Endothelial cell of umbilical vein (primary cell): ENCODE measurements around the gene CDIPT. TPM values are rescaled to one million over a fixed set of nuclear protein-coding genes. Genes with fewer than 3 reads are reported as not detected.

Experiments used
- BruUV-seq: library from RNA; stranded (reverse); fragments of 400-500 nt; replicated peaks from 2 replicates; lab custom pipeline; 2021; lab: Mats Ljungman, UMichigan
- CTCF ChIA-PET: fragments of 300-600, 350-600 bp; sonication (Branson Sonifier 250); formaldehyde crosslinking; loops from one replicate; lab custom pipeline; 2021; ENCODE audit warnings: antibody characterized with exemption, inconsistent platforms; lab: Charles Lee
- POLR2A ChIA-PET: fragments of 300-600, 350-600 bp; sonication (Branson Sonifier 250); formaldehyde crosslinking; loops from one replicate; lab custom pipeline; 2021; ENCODE audit warnings: antibody characterized with exemption, inconsistent platforms; lab: Charles Lee
- DNase-seq: peaks from one replicate; pipeline ENCODE4 v3.0.0-alpha.2; 2011; ENCODE audit warnings: low read depth, low spot score
- FAIRE-seq: peaks from 2 replicates; lab custom pipeline; 2011; peaks lifted over from hg19 to GRCh38; lab: Jason Lieb, UNC
- H2AFZ ChIP-seq: 2 replicates; pipeline ENCODE4 v1.6.0; 2012; ENCODE audit warnings: low read depth, low read length, control low read depth, inconsistent platforms
- H3K27ac ChIP-seq: 2 replicates; pipeline ENCODE4 v1.5.1; 2011; ENCODE audit warnings: low read depth, mild to moderate bottlenecking, control low read depth, low read length, moderate library complexity; ENCODE audit not compliant: insufficient read depth
- H3K27me3 ChIP-seq, 2 experiments: 2 replicates each; pipeline versions ENCODE4 v1.6.0 to v1.6.1; 2011; ENCODE audit warnings: low read length in 2 of 2, mixed read lengths in 1 of 2; ENCODE audit not compliant: control insufficient read depth in 2 of 2, insufficient read depth in 2 of 2
- H3K36me3 ChIP-seq, 2 experiments: 2 replicates in 1 of 2; 3 replicates in 1 of 2; pipeline ENCODE4 v1.5.1; 2011; ENCODE audit warnings: low read length in 2 of 2, mild to moderate bottlenecking in 1 of 2, moderate library complexity in 1 of 2; ENCODE audit not compliant: control insufficient read depth in 2 of 2, insufficient read depth in 2 of 2; ENCODE audit errors: extremely low read depth in 1 of 2
- H3K4me1 ChIP-seq: 3 replicates; pipeline ENCODE4 v1.5.1; 2011; ENCODE audit warnings: mild to moderate bottlenecking, low read length; ENCODE audit not compliant: control insufficient read depth, insufficient read depth; ENCODE audit errors: extremely low read depth
- H3K4me2 ChIP-seq: 2 replicates; pipeline ENCODE4 v1.6.1; 2011; ENCODE audit warnings: low read length, control low read depth, mixed read lengths; ENCODE audit not compliant: insufficient read depth
- H3K4me3 ChIP-seq, 3 experiments: fragments of 200-600 bp in 1 of 3; sonication (generic), shearing (Covaris generic) in 1 of 3; replicated peaks in 1 of 3; 2 replicates each; pipeline ENCODE4 v1.5.1; 2011 to 2016; ENCODE audit warnings: control low read depth in 3 of 3, low read length in 3 of 3, mild to moderate bottlenecking in 2 of 3, inconsistent platforms in 1 of 3, low read depth in 1 of 3, moderate library complexity in 1 of 3; ENCODE audit not compliant: insufficient read depth in 1 of 3
- H3K79me2 ChIP-seq: 2 replicates; pipeline ENCODE4 v1.6.0; 2012; ENCODE audit warnings: low read length, inconsistent platforms; ENCODE audit not compliant: control insufficient read depth, insufficient read depth
- H3K9ac ChIP-seq: replicated peaks from 2 replicates; pipeline ENCODE3; 2011; ENCODE audit warnings: low read length, control low read depth; ENCODE audit not compliant: insufficient read depth; ENCODE audit errors: extremely low read depth
- H3K9me1 ChIP-seq: replicated peaks from 3 replicates; pipeline ENCODE4 v1.6.0; 2011; ENCODE audit warnings: mild to moderate bottlenecking, low read length; ENCODE audit not compliant: control insufficient read depth, insufficient read depth; ENCODE audit errors: extremely low read depth
- H3K9me3 ChIP-seq: replicated peaks from 2 replicates; pipeline ENCODE4 v1.5.1; 2012; ENCODE audit warnings: low read length, inconsistent platforms; ENCODE audit not compliant: control insufficient read depth, insufficient read depth
- H4K20me1 ChIP-seq: replicated peaks from 2 replicates; pipeline ENCODE3; 2011; ENCODE audit warnings: mild to moderate bottlenecking, low read length; ENCODE audit not compliant: control insufficient read depth, insufficient read depth; ENCODE audit errors: extremely low read depth
- CTCF ChIP-seq, 2 donors: IDR thresholded peaks; 1 replicate in 1 of 2; 2 replicates in 1 of 2; pipeline ENCODE4 v1.5.1; 2011; ENCODE audit warnings: low read length in 2 of 2, mild to moderate bottlenecking in 2 of 2, moderate library complexity in 2 of 2, control low read depth in 1 of 2, inconsistent platforms in 1 of 2, low read depth in 1 of 2; ENCODE audit not compliant: insufficient read depth in 1 of 2; ENCODE audit errors: extremely low read depth in 1 of 2
- EZH2 ChIP-seq: IDR thresholded peaks from 2 replicates; pipeline ENCODE4 v1.6.1; 2012; ENCODE audit warnings: borderline replicate concordance, low read depth, mild to moderate bottlenecking, moderate library complexity, low read length, inconsistent platforms; ENCODE audit not compliant: severe bottlenecking
- FOS ChIP-seq: IDR thresholded peaks from 2 replicates; pipeline ENCODE4 v1.6.1; 2011; ENCODE audit warnings: mild to moderate bottlenecking, low read length, moderate library complexity, borderline replicate concordance; ENCODE audit not compliant: insufficient read depth
- GATA2 ChIP-seq: IDR thresholded peaks from 2 replicates; pipeline ENCODE4 v1.7.0; 2011; ENCODE audit warnings: low read depth, mild to moderate bottlenecking, moderate library complexity, mixed read lengths, low read length; ENCODE audit not compliant: insufficient read length, insufficient read depth
- JUN ChIP-seq: IDR thresholded peaks from 2 replicates; pipeline ENCODE4 v1.6.1; 2011; ENCODE audit warnings: borderline replicate concordance, low read depth; ENCODE audit not compliant: insufficient read length, insufficient read depth
- MAX ChIP-seq: IDR thresholded peaks from 2 replicates; pipeline ENCODE4 v1.6.1; 2011; ENCODE audit not compliant: insufficient read depth, insufficient read length
- MYC ChIP-seq: IDR thresholded peaks from one replicate; pipeline ENCODE4 v1.6.1; 2011; ENCODE audit warnings: mild to moderate bottlenecking, low read depth, low read length
- POLR2A ChIP-seq: IDR thresholded peaks from 2 replicates; pipeline ENCODE4 v1.6.1; 2012; ENCODE audit warnings: low read depth, mild to moderate bottlenecking, control low read depth, low read length
- POLR2AphosphoS5 ChIP-seq: IDR thresholded peaks from 2 replicates; pipeline ENCODE4 v1.6.1; 2012; ENCODE audit warnings: low read depth, mild to moderate bottlenecking, control low read depth, low read length, moderate library complexity; ENCODE audit not compliant: insufficient read depth
- dilution Hi-C: fragments of 300-500 bp; cut with MboI; formaldehyde crosslinking; loops from one replicate; pipeline ENCODE4 v1.15.0; 2019; ENCODE audit warnings: low sequenced_read_pairs; ENCODE audit not compliant: extremely low pct_ligation_motif_present
- intact Hi-C: fragments of 100-400 bp; cut with micrococcal nuclease; formaldehyde crosslinking; loops from one replicate; pipeline ENCODE4 v1.10.0; 2022
- polyA plus RNA-seq, 4 experiments: library from polyadenylated mRNA; depleted of rRNA in 3 of 4; stranded (reverse) in 3 of 4; unstranded in 1 of 4; fragments of >200 nt; gene quantifications; 2 replicates each; pipeline versions ENCODE4 v1.2.1 to v1.2.3, GENCODE V29; 2011 to 2012; ENCODE audit warnings: missing spikeins in 1 of 4
- total RNA-seq: library from RNA; stranded (reverse); gene quantifications from 2 replicates; pipeline ENCODE4 v1.2.3, GENCODE V29; 2021

The CDIPT gene
- total and polyA plus RNA-seq, 2 donors (not counting 3 experiments of a cell fraction or from before 2014, with no cell fraction given), result 68.7 to 161 TPM

- intact Hi-C loops, result loop anchor here (2.0 to 10.0 kb wide), 5 partner anchors 28 to 151 kb away; partner anchors contain the start of genes ASPHD1, CDIPT, KCTD13 and TAOK2
- Histone ChIP-seq H2AFZ (no peak overlapping the region), H3K27ac (peak overlapping the region; percentile 67), H3K36me3 (peaks cover 0 to 5% of the 10 kb centered on the region in 2 experiments), H3K9me1 (no peaks in the 10 kb centered on the region), H3K4me1 (peaks cover 55% of the 10 kb centered on the region), H3K27me3 (no peaks in the 10 kb centered on the region), H3K79me2 (peaks cover 37% of the 10 kb centered on the region), H3K9ac (peak overlapping the region; percentile 63), H4K20me1 (no peaks in the 10 kb centered on the region), H3K9me3 (no peaks in the 10 kb centered on the region), H3K4me2 (peak overlapping the region; percentile 89), H3K4me3 (peak overlapping the region; percentile 29 to 91 (median 60))
- no TSS peak for BruUV-seq
- DNase-seq (no peak), FAIRE-seq (peak; percentile 83)
- TF ChIP-seq CTCF (IDR thresholded peaks at IDR 0.05; ENCODE audit: extremely low read depth in 1 of 2, insufficient read depth in 1 of 2, low read depth in 1 of 2, low read length in 2 of 2) (no peak), MYC (no peak), MAX (no peak), GATA2 (no peak), POLR2AphosphoS5 (no peak), JUN (no peak), EZH2 (no peak), FOS (no peak), POLR2A (no peak)
- ChIA-PET POLR2A (interaction anchor here (0.6 to 1.0 kb wide), 3 partner anchors 27 to 87 kb away, joined by 3 to 7 read pairs (median 4); no protein-coding TSS in a partner anchor), CTCF (interaction anchor here (0.6 to 8.2 kb wide), 8 partner anchors 13 to 155 kb away, joined by 3 to 140 read pairs (median 4); no protein-coding TSS in a partner anchor)
- dilution Hi-C loops, result no loop called here
Observed at GRCh38 chr16:29820730-29821642, 42.0 kb downstream of the CDIPT start.
